ENCODE data around the gene ANKRD18B.
"Not testable (repeated sequence)": the region's sequence is repeated elsewhere in the genome, so short reads cannot be mapped to it uniquely, and the experiment has no call there.

ANKRD18B gene

GRCh38 chr9:33611358-33611757 lies 87.3 kb downstream of the ANKRD18B start:
- Histone ChIP-seq H2BK15ac (ENCODE audit: low read depth, poor library complexity, severe bottlenecking) (no peak overlapping the region), H2AFZ (ENCODE audit: low read depth, low read length) (no peak overlapping the region), H2AK5ac (ENCODE audit: low read length, severe bottlenecking) (no peak overlapping the region), H3K23ac (ENCODE audit: low read length in 2 of 2) (no peak overlapping the region), H3K4me3 (ENCODE audit: insufficient read depth in 1 of 2, low read depth in 1 of 2, low read length in 2 of 2) (no peak overlapping the region), H3K14ac (ENCODE audit: low read length in 2 of 2) (no peak overlapping the region), H3K4me2 (ENCODE audit: low read length, poor library complexity, severe bottlenecking) (no peak overlapping the region), H3K4me1 (ENCODE audit: control insufficient read depth, insufficient read depth, low read depth, low read length) (no peaks in the 10 kb centered on the region), H2BK5ac (ENCODE audit: low read depth, low read length, poor library complexity, severe bottlenecking) (peak overlapping the region; percentile 79), H3K27ac (ENCODE audit: low read length, poor library complexity, severe bottlenecking) (no peak overlapping the region), H4K8ac (ENCODE audit: low read length) (no peak overlapping the region), H4K91ac (ENCODE audit: low read length) (no peak overlapping the region), H3K4ac (ENCODE audit: low read depth in 1 of 2, low read length in 2 of 2) (no peak overlapping the region), H3K36me3 (ENCODE audit: control insufficient read depth in 1 of 2, insufficient read depth in 2 of 2, low read depth in 1 of 2, low read length in 2 of 2) (no peaks in the 10 kb centered on the region), H2BK120ac (ENCODE audit: low read depth, low read length) (no peak overlapping the region), H2BK12ac (ENCODE audit: low read length in 2 of 2) (no peak overlapping the region), H3K79me1 (replicated peaks; ENCODE audit: low read length, poor library complexity, severe bottlenecking) (no peaks in the 10 kb centered on the region), H3K9me3 (ENCODE audit: control insufficient read depth, low read length) (peaks cover 13% of the 10 kb centered on the region), H3K27me3 (ENCODE audit: control insufficient read depth in 1 of 2, insufficient read depth in 1 of 2, low read length in 2 of 2) (peaks cover 12 to 37% of the 10 kb centered on the region in 2 experiments), H3K9ac (ENCODE audit: low read length) (no peak overlapping the region), H3K18ac (ENCODE audit: low read depth in 1 of 2, low read length in 2 of 2) (no peak overlapping the region)
- WGBS = 86% methylated on average over 1 of the region's 1 CpG
- no peak for DNase-seq

DNA sequence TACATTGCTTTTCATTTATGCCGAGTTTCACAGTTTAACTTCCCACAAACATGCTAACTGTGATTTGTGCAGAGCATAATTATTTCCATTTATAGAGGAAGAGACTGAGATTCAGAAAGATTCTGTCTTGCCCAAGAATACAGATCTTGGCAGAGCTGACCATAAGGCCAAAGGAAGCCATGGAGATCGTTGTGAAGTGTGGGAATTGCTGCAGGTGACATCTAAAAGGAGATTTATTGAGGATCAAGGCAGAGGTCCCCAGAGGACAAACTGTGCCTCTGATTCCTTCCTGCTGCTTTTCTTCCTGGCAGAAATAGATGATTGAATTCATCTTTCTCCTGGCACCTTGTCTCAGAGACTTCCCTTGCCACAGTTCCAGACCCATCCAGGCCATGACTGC lies 88.4 kb downstream of the ANKRD18B start:
- not testable (repeated sequence) for H2BK12ac ChIP-seq (ENCODE audit: low read length in 2 of 2); H3K36me3 ChIP-seq (ENCODE audit: control insufficient read depth in 1 of 2, insufficient read depth in 2 of 2, low read depth in 1 of 2, low read length in 2 of 2); H2BK5ac ChIP-seq (ENCODE audit: low read depth, low read length, poor library complexity, severe bottlenecking); H2BK120ac ChIP-seq (ENCODE audit: low read depth, low read length); H3K4me2 ChIP-seq (ENCODE audit: low read length, poor library complexity, severe bottlenecking); H3K27ac ChIP-seq (ENCODE audit: low read length, poor library complexity, severe bottlenecking); DNase-seq; H3K9ac ChIP-seq (ENCODE audit: low read length); H3K4me1 ChIP-seq (ENCODE audit: control insufficient read depth, insufficient read depth, low read depth, low read length); H2AK5ac ChIP-seq (ENCODE audit: low read length, severe bottlenecking); H3K14ac ChIP-seq (ENCODE audit: low read length in 2 of 2); H3K4me3 ChIP-seq (ENCODE audit: insufficient read depth in 1 of 2, low read depth in 1 of 2, low read length in 2 of 2); H3K4ac ChIP-seq (ENCODE audit: low read depth in 1 of 2, low read length in 2 of 2); H4K91ac ChIP-seq (ENCODE audit: low read length); H2AFZ ChIP-seq (ENCODE audit: low read depth, low read length); H3K79me1 ChIP-seq (replicated peaks; ENCODE audit: low read length, poor library complexity, severe bottlenecking); H2BK15ac ChIP-seq (ENCODE audit: low read depth, poor library complexity, severe bottlenecking); H4K8ac ChIP-seq (ENCODE audit: low read length); H3K18ac ChIP-seq (ENCODE audit: low read depth in 1 of 2, low read length in 2 of 2); H3K23ac ChIP-seq (ENCODE audit: low read length in 2 of 2)
- peaks cover 13% of the 10 kb centered on the region for H3K9me3 ChIP-seq (ENCODE audit: control insufficient read depth, low read length)
- WGBS = 58% methylated on average over 2 of the region's 2 CpGs
- peaks cover 12 to 37% of the 10 kb centered on the region in 2 experiments for H3K27me3 ChIP-seq (ENCODE audit: control insufficient read depth in 1 of 2, insufficient read depth in 1 of 2, low read length in 2 of 2)

DNA sequence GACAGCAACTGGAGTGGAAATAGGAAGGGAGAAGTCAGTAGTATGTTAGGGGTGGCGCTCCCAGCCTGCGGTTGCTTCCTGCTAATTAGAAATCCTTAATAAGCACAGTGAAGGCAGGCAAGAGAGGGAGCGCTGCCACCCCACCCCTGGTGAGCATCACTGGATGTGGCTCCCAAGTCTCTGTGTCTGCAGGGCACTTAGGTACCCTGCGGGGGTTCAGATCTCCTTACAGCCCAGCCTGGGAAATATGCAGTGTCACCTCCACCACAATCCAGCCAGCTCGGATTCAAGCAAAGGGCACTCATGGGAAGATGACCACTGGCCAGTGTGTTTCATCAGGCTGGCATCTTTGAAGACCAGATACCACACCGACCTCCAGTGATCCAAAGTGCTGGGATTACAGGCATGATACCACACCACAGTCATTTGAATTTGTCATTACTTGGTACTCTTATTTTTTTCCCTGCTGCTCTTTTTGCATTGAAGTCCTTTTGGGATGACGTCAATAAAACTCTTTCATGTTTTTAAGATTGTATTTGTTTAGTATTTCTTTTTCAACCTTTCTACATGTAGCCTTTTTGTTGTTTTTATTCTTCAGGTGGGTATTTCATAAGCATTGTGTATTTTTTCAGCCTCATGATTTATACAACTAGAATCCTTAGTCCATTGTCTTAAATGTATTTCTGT lies 90.1 kb downstream of the ANKRD18B start:
- no peak overlapping the region for H3K18ac ChIP-seq (ENCODE audit: low read depth in 1 of 2, low read length in 2 of 2)
- H3K4me1 ChIP-seq (ENCODE audit: control insufficient read depth, insufficient read depth, low read depth, low read length) = peaks cover 5% of the 10 kb centered on the region
- no peak overlapping the region for H2AK5ac ChIP-seq (ENCODE audit: low read length, severe bottlenecking)
- no peak overlapping the region for H3K14ac ChIP-seq (ENCODE audit: low read length in 2 of 2)
- 84% methylated on average over 6 of the region's 7 CpGs for WGBS
- peaks cover 13% of the 10 kb centered on the region for H3K9me3 ChIP-seq (ENCODE audit: control insufficient read depth, low read length)
- no peak overlapping the region for H3K4ac ChIP-seq (ENCODE audit: low read depth in 1 of 2, low read length in 2 of 2)
- H3K36me3 ChIP-seq (ENCODE audit: control insufficient read depth in 1 of 2, insufficient read depth in 2 of 2, low read depth in 1 of 2, low read length in 2 of 2) = no peaks in the 10 kb centered on the region
- no peak overlapping the region for H2BK5ac ChIP-seq (ENCODE audit: low read depth, low read length, poor library complexity, severe bottlenecking)
- no peak overlapping the region for H4K91ac ChIP-seq (ENCODE audit: low read length)
- DNase-seq = no peak
- no peak overlapping the region for H3K9ac ChIP-seq (ENCODE audit: low read length)
- H2BK12ac ChIP-seq (ENCODE audit: low read length in 2 of 2) = no peak overlapping the region
- no peak overlapping the region for H2BK120ac ChIP-seq (ENCODE audit: low read depth, low read length)
- no peak overlapping the region for H3K4me3 ChIP-seq (ENCODE audit: insufficient read depth in 1 of 2, low read depth in 1 of 2, low read length in 2 of 2)
- no peaks in the 10 kb centered on the region for H3K79me1 ChIP-seq (replicated peaks; ENCODE audit: low read length, poor library complexity, severe bottlenecking)
- no peak overlapping the region for H2BK15ac ChIP-seq (ENCODE audit: low read depth, poor library complexity, severe bottlenecking)
- no peak overlapping the region for H2AFZ ChIP-seq (ENCODE audit: low read depth, low read length)
- peaks cover 8 to 28% of the 10 kb centered on the region in 2 experiments for H3K27me3 ChIP-seq (ENCODE audit: control insufficient read depth in 1 of 2, insufficient read depth in 1 of 2, low read length in 2 of 2)
- no peak overlapping the region for H3K4me2 ChIP-seq (ENCODE audit: low read length, poor library complexity, severe bottlenecking)
- H3K23ac ChIP-seq (ENCODE audit: low read length in 2 of 2) = no peak overlapping the region
- H4K8ac ChIP-seq (ENCODE audit: low read length) = no peak overlapping the region
- H3K27ac ChIP-seq (ENCODE audit: low read length, poor library complexity, severe bottlenecking) = no peak overlapping the region

GRCh38 chr9:33618370-33618769 lies 94.3 kb downstream of the ANKRD18B start:
- H3K4me1 ChIP-seq (ENCODE audit: control insufficient read depth, insufficient read depth, low read depth, low read length); H3K23ac ChIP-seq (ENCODE audit: low read length in 2 of 2); H2AFZ ChIP-seq (ENCODE audit: low read depth, low read length); H3K4ac ChIP-seq (ENCODE audit: low read depth in 1 of 2, low read length in 2 of 2); H3K4me2 ChIP-seq (ENCODE audit: low read length, poor library complexity, severe bottlenecking); DNase-seq; H2AK5ac ChIP-seq (ENCODE audit: low read length, severe bottlenecking); H3K79me1 ChIP-seq (replicated peaks; ENCODE audit: low read length, poor library complexity, severe bottlenecking); H3K27ac ChIP-seq (ENCODE audit: low read length, poor library complexity, severe bottlenecking); H2BK120ac ChIP-seq (ENCODE audit: low read depth, low read length); H2BK5ac ChIP-seq (ENCODE audit: low read depth, low read length, poor library complexity, severe bottlenecking); H4K8ac ChIP-seq (ENCODE audit: low read length); H3K4me3 ChIP-seq (ENCODE audit: insufficient read depth in 1 of 2, low read depth in 1 of 2, low read length in 2 of 2); H4K91ac ChIP-seq (ENCODE audit: low read length); H3K18ac ChIP-seq (ENCODE audit: low read depth in 1 of 2, low read length in 2 of 2); H3K9me3 ChIP-seq (ENCODE audit: control insufficient read depth, low read length); H3K9ac ChIP-seq (ENCODE audit: low read length); H2BK15ac ChIP-seq (ENCODE audit: low read depth, poor library complexity, severe bottlenecking); H3K36me3 ChIP-seq (ENCODE audit: control insufficient read depth in 1 of 2, insufficient read depth in 2 of 2, low read depth in 1 of 2, low read length in 2 of 2); H2BK12ac ChIP-seq (ENCODE audit: low read length in 2 of 2): not testable (repeated sequence)
- WGBS = 96% methylated on average over 8 of the region's 9 CpGs
- H3K27me3 ChIP-seq (ENCODE audit: control insufficient read depth in 1 of 2, insufficient read depth in 1 of 2, low read length in 2 of 2) = peaks cover 3 to 21% of the 10 kb centered on the region in 2 experiments
- peak overlapping the region in 1 of 2 experiments; percentile 29 for H3K14ac ChIP-seq (ENCODE audit: low read length in 2 of 2)

Measured in mesenchymal stem cell (in vitro differentiated cells and primary cell).